Bone marrow (tissue), 2 donors: ENCODE data around the gene KAZN.
"Not testable (repeated sequence)": the region's sequence is repeated elsewhere in the genome, so short reads cannot be mapped to it uniquely, and the experiment has no call there.

Experiments
- DNase-seq, 2 donors: peaks; one replicate each; lab custom pipeline; 2025; lab: John Stamatoyannopoulos, UW

KAZN gene

GRCh38 chr1:14956579-14957195, 358.2 kb downstream of the KAZN start:
- no peak for DNase-seq

GRCh38 chr1:14957375-14958098, 359.1 kb downstream of the KAZN start:
- DNase-seq = no peak

GRCh38 chr1:14958249-14959058, 360.0 kb downstream of the KAZN start:
- no peak for DNase-seq

- no peak for DNase-seq
Observed at GRCh38 chr1:14959059-14959694, 360.7 kb downstream of the KAZN start.

GRCh38 chr1:14961661-14962267, 363.3 kb downstream of the KAZN start:
- no peak for DNase-seq

GRCh38 chr1:14962407-14962806, 363.9 kb downstream of the KAZN start:
- no peak for DNase-seq

GRCh38 chr1:14963791-14964710, 365.6 kb downstream of the KAZN start:
- DNase-seq = not testable (repeated sequence)

GRCh38 chr1:14964711-14965055, 366.2 kb downstream of the KAZN start:
- DNase-seq = no peak

GRCh38 chr1:14968251-14968851, 369.9 kb downstream of the KAZN start:
- DNase-seq = no peak

- no peak for DNase-seq
Observed at GRCh38 chr1:14969006-14969405, 370.5 kb downstream of the KAZN start.

GRCh38 chr1:14970115-14970798, 371.8 kb downstream of the KAZN start:
- DNase-seq = no peak

- no peak for DNase-seq
Observed at GRCh38 chr1:14970799-14971141, 372.3 kb downstream of the KAZN start.

GRCh38 chr1:14971221-14971620, 372.7 kb downstream of the KAZN start:
- DNase-seq = no peak

- no peak for DNase-seq
Observed at GRCh38 chr1:14972107-14972506, 373.6 kb downstream of the KAZN start.

GRCh38 chr1:14973773-14974172, 375.3 kb downstream of the KAZN start:
- DNase-seq = no peak

GRCh38 chr1:14974361-14974760, 375.9 kb downstream of the KAZN start:
- DNase-seq = no peak

GRCh38 chr1:14975119-14975518, 376.6 kb downstream of the KAZN start:
- no peak for DNase-seq

- DNase-seq = no peak
Observed at GRCh38 chr1:14976256-14976655, 377.8 kb downstream of the KAZN start.

GRCh38 chr1:14977338-14977931, 378.9 kb downstream of the KAZN start:
- no peak for DNase-seq
